ENCODE data around the gene TENM3.

The TENM3 gene

GRCh38 chr4:182286931-182287330 lies 43.7 kb downstream of the TENM3 start:
- no peak for TF ChIP-seq CTCF (IDR thresholded peaks at IDR 0.05; ENCODE audit: low read depth, low read length)
- H3K4me3 ChIP-seq (ENCODE audit: low read depth, low read length), result no peak overlapping the region

DNA sequence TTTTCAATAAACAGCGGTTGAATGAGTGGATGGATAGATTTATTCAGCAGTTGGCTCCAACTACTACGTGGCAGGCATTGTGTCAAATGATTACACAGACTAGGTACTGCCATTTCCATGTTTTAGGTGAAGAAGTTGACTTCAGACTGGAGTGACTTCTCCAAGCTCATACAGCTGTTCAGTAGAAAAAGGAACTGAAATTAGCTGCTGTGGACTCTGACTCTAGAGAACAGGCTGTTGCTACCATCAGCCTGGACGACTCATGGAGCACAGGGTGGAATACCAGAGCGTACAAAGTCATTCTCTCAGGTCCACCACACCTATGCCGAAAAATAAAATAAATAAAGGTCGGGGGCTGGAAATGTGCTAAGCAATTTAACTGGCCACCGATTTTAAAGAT lies 45.3 kb downstream of the TENM3 start:
- H3K4me3 ChIP-seq (ENCODE audit: low read depth, low read length), result no peak overlapping the region
- no peak for TF ChIP-seq CTCF (IDR thresholded peaks at IDR 0.05; ENCODE audit: low read depth, low read length)

GRCh38 chr4:182289809-182290208 lies 46.6 kb downstream of the TENM3 start:
- no peak overlapping the region for H3K4me3 ChIP-seq (ENCODE audit: low read depth, low read length)
- no peak for TF ChIP-seq CTCF (IDR thresholded peaks at IDR 0.05; ENCODE audit: low read depth, low read length)

DNA sequence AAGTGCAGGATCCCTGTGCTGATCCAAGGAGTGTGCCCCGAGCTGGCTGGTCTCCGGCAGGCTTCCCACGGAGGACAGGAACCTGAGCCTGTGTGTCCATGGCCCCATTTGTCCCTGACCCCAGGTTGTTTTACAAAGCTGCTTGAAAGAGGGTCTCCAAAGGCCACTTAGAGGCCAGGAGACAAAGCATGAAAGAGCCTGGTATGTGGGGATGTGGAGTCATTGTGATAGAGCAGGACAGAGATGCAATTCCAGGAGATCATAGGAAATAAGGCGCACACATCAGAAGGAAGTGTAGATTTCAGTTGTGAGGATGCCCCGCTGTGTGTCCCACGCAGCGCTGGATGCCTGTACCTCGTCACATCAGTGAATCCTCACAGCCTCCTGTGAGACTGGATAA lies 48.0 kb downstream of the TENM3 start:
- TF ChIP-seq CTCF (IDR thresholded peaks at IDR 0.05; ENCODE audit: low read depth, low read length), result no peak

GRCh38 chr4:182291597-182292270 lies 48.5 kb downstream of the TENM3 start:
- no peak overlapping the region for H3K4me3 ChIP-seq (ENCODE audit: low read depth, low read length)
- TF ChIP-seq CTCF (IDR thresholded peaks at IDR 0.05; ENCODE audit: low read depth, low read length), result no peak

More for the DNA sequence above, 48.0 kb downstream of the TENM3 start:
- no peak overlapping the region for H3K4me3 ChIP-seq (ENCODE audit: low read depth, low read length)

- TF ChIP-seq CTCF (IDR thresholded peaks at IDR 0.05; ENCODE audit: low read depth, low read length), result no peak
- no peak overlapping the region for H3K4me3 ChIP-seq (ENCODE audit: low read depth, low read length)
Measured at GRCh38 chr4:182292612-182293011, 49.4 kb downstream of the TENM3 start.

GRCh38 chr4:182293691-182294255 lies 50.6 kb downstream of the TENM3 start:
- TF ChIP-seq CTCF (IDR thresholded peaks at IDR 0.05; ENCODE audit: low read depth, low read length), result no peak
- H3K4me3 ChIP-seq (ENCODE audit: low read depth, low read length), result no peak overlapping the region
